Stimulated activated CD8-positive, alpha-beta memory T cell treated with anti-CD3 and anti-CD28 coated beads, Interleukin-4, amount 100 ng/mL, for 1 hour (primary cell): ENCODE data around the gene PEX11A.

ENCODE experiments used
- DNase-seq, 2 donors: peaks; one replicate each; pipeline ENCODE4 v3.0.0-alpha.2; 2020; ENCODE audit warnings: low read depth in 2 of 2, low spot score in 1 of 2

The PEX11A gene

GRCh38 chr15:89675606-89676005 lies 14.9 kb downstream of the PEX11A start:
- no peak for DNase-seq

- DNase-seq = no peak
These were observed 16.0 kb downstream of the PEX11A start for GRCh38 chr15:89674526-89674925.

- DNase-seq = no peak
These were observed 17.4 kb downstream of the PEX11A start for GRCh38 chr15:89673165-89673512.

GRCh38 chr15:89672221-89673164 lies 18.1 kb downstream of the PEX11A start:
- no peak for DNase-seq

GRCh38 chr15:89671687-89672086 lies 18.9 kb downstream of the PEX11A start:
- no peak for DNase-seq

- DNase-seq = no peak
These were observed 19.5 kb downstream of the PEX11A start for GRCh38 chr15:89670971-89671560.

- no peak for DNase-seq
These were observed 20.6 kb downstream of the PEX11A start for GRCh38 chr15:89669941-89670340.

GRCh38 chr15:89669309-89669865 lies 21.2 kb downstream of the PEX11A start:
- no peak for DNase-seq

- DNase-seq = no peak
These were observed 22.4 kb downstream of the PEX11A start for GRCh38 chr15:89668171-89668570.

GRCh38 chr15:89667706-89667960 lies 22.9 kb downstream of the PEX11A start:
- DNase-seq = no peak

- no peak for DNase-seq
These were observed 23.5 kb downstream of the PEX11A start for GRCh38 chr15:89666858-89667705.

- no peak for DNase-seq
These were observed 24.2 kb downstream of the PEX11A start for GRCh38 chr15:89666184-89666857.

GRCh38 chr15:89665449-89666181 lies 24.9 kb downstream of the PEX11A start:
- no peak for DNase-seq

GRCh38 chr15:89664441-89665350 lies 25.9 kb downstream of the PEX11A start:
- no peak for DNase-seq

- DNase-seq = no peak
These were observed 27.5 kb downstream of the PEX11A start for GRCh38 chr15:89662893-89663626.

- DNase-seq = no peak
These were observed 30.0 kb downstream of the PEX11A start for GRCh38 chr15:89660556-89660955.

GRCh38 chr15:89659295-89659694 lies 31.3 kb downstream of the PEX11A start:
- no peak for DNase-seq

- no peak for DNase-seq
These were observed 32.8 kb downstream of the PEX11A start for GRCh38 chr15:89657686-89658200.
